GF-D8 (cell line): ENCODE measurements around the gene THADA.
A peak's percentile ranks its signal among the peaks of the same experiment; 100 is the strongest.
"Not testable (repeated sequence)": the region's sequence is repeated elsewhere in the genome, so short reads cannot be mapped to it uniquely, and the experiment has no call there.

Experiments used
- DNase-seq: peaks from one replicate; lab custom pipeline; 2025; lab: John Stamatoyannopoulos, UW

THADA gene

GRCh38 chr2:43539436-43539835, 56.4 kb downstream of the THADA start:
- no peak for DNase-seq

GRCh38 chr2:43538034-43538670, 57.7 kb downstream of the THADA start:
- no peak for DNase-seq

GRCh38 chr2:43537137-43537536, 58.7 kb downstream of the THADA start:
- no peak for DNase-seq

- DNase-seq: no peak
These were observed 61.3 kb downstream of the THADA start for GRCh38 chr2:43534569-43534968.

GRCh38 chr2:43532572-43532971, 63.3 kb downstream of the THADA start:
- not testable (repeated sequence) for DNase-seq

GRCh38 chr2:43531251-43531650, 64.6 kb downstream of the THADA start:
- DNase-seq: no peak

- no peak for DNase-seq
These were observed 68.8 kb downstream of the THADA start for GRCh38 chr2:43526994-43527393.

- no peak for DNase-seq
These were observed 70.3 kb downstream of the THADA start for GRCh38 chr2:43525506-43525905.

GRCh38 chr2:43524177-43524965, 71.5 kb downstream of the THADA start:
- no peak for DNase-seq

GRCh38 chr2:43522177-43522576, 73.7 kb downstream of the THADA start:
- DNase-seq: no peak

GRCh38 chr2:43521568-43521967, 74.3 kb downstream of the THADA start:
- DNase-seq: no peak

GRCh38 chr2:43520919-43521318, 74.9 kb downstream of the THADA start:
- DNase-seq: no peak

- DNase-seq: peak; percentile 59
These were observed 76.1 kb downstream of the THADA start for GRCh38 chr2:43519643-43520221.

- no peak for DNase-seq
These were observed 77.1 kb downstream of the THADA start for GRCh38 chr2:43518718-43519117.

- no peak for DNase-seq
These were observed 77.7 kb downstream of the THADA start for GRCh38 chr2:43518181-43518580.

- no peak for DNase-seq
These were observed 79.9 kb downstream of the THADA start for GRCh38 chr2:43515807-43516497.

- DNase-seq: no peak
These were observed 80.6 kb downstream of the THADA start for GRCh38 chr2:43515248-43515647.

GRCh38 chr2:43513796-43514195, 82.0 kb downstream of the THADA start:
- no peak for DNase-seq

- no peak for DNase-seq
These were observed 82.6 kb downstream of the THADA start for GRCh38 chr2:43513216-43513615.

- DNase-seq: no peak
These were observed 84.6 kb downstream of the THADA start for GRCh38 chr2:43511199-43511598.

- no peak for DNase-seq
These were observed 86.0 kb downstream of the THADA start for GRCh38 chr2:43509886-43510285.

- DNase-seq: no peak
These were observed 87.6 kb downstream of the THADA start for GRCh38 chr2:43508209-43508608.

- DNase-seq: no peak
These were observed 88.7 kb downstream of the THADA start for GRCh38 chr2:43507137-43507536.
